Upper lobe of left lung (tissue), 4 donors: ENCODE measurements around the gene TREH.

Source experiments
- EP300 ChIP-seq, 4 donors: sonication (generic); formaldehyde crosslinking; IDR thresholded peaks; one replicate each; pipeline ENCODE4 v1.5.1; 2017; ENCODE audit warnings: antibody characterized with exemption in 4 of 4, control low read depth in 2 of 4
- POLR2AphosphoS5 ChIP-seq, 2 donors: sonication (generic); formaldehyde crosslinking; IDR thresholded peaks; one replicate each; pipeline ENCODE4 v1.5.1; 2017; ENCODE audit warnings: antibody characterized with exemption in 2 of 2
- TF ChIP-seq, protein P1 (sequence below), 6 experiments: fragments of 450-650 bp in 4 of 6; fragments of 200-600 bp in 2 of 6; sonication (generic) in 2 of 6; IDR thresholded peaks; one replicate each; pipeline ENCODE4 v1.5.1; 2016 to 2019; ENCODE audit warnings: antibody characterized with exemption in 6 of 6

DNA sequence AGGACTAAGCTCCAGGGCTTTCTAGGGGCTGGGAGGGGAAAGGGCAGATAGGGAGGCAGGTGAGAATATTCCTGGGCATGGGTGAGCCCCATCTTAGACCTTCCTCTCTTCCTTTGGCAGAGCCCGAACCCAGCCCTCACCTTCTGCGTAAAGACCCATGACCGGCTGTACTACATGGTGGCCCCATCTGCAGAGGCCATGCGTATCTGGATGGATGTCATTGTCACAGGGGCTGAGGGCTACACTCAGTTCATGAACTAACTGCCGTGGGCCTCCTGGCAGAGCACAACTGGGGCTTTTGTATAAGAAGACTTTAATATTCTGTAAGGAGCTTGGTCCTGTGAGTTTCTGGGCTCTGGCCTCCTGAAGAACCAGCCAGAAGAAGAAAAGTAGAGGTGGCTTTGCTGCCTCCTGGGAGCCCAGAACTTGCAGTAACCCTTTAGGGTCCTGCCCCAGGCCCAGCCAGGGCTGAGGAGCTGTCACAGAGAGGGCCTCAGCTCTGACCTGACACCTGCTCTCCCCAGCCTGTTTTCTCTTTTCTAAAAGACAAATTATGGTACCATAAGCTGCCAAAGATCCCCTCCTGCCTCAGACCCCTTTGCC is 22.8 kb downstream of the TREH start:
- TF ChIP-seq, protein P1, sequence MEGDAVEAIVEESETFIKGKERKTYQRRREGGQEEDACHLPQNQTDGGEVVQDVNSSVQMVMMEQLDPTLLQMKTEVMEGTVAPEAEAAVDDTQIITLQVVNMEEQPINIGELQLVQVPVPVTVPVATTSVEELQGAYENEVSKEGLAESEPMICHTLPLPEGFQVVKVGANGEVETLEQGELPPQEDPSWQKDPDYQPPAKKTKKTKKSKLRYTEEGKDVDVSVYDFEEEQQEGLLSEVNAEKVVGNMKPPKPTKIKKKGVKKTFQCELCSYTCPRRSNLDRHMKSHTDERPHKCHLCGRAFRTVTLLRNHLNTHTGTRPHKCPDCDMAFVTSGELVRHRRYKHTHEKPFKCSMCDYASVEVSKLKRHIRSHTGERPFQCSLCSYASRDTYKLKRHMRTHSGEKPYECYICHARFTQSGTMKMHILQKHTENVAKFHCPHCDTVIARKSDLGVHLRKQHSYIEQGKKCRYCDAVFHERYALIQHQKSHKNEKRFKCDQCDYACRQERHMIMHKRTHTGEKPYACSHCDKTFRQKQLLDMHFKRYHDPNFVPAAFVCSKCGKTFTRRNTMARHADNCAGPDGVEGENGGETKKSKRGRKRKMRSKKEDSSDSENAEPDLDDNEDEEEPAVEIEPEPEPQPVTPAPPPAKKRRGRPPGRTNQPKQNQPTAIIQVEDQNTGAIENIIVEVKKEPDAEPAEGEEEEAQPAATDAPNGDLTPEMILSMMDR (IDR thresholded peaks at IDR 0.05), result no peak
- TF ChIP-seq POLR2AphosphoS5 (IDR thresholded peaks at IDR 0.05) (no peak), EP300 (IDR thresholded peaks at IDR 0.05) (no peak)
